Small intestine (tissue), 7 donors: Measurements from ENCODE around the gene CASP8AP2. TPM values are rescaled to one million over a fixed set of nuclear protein-coding genes. Genes with fewer than 3 reads are reported as not detected.
"Not testable (repeated sequence)": the region's sequence is repeated elsewhere in the genome, so short reads cannot be mapped to it uniquely, and the experiment has no call there.

Experiments
- DNase-seq, 2 donors: peaks; one replicate each; pipeline versions ENCODE4 v3.0.0 to v3.0.0-alpha.2; 2013
- FAIRE-seq: peaks from 2 replicates; lab custom pipeline; 2012; peaks lifted over from hg19 to GRCh38; lab: Jason Lieb, UNC
- H3K27ac ChIP-seq, 3 donors: one replicate each; pipeline ENCODE4 v1.5.1; 2013; ENCODE audit warnings: low read length in 2 of 3, mild to moderate bottlenecking in 2 of 3, control low read depth in 1 of 3, inconsistent platforms in 1 of 3, low read depth in 1 of 3, moderate library complexity in 1 of 3
- H3K27me3 ChIP-seq, 3 donors: one replicate each; pipeline ENCODE4 v1.6.1; 2013; ENCODE audit warnings: low read length in 3 of 3, inconsistent platforms in 1 of 3; ENCODE audit not compliant: control insufficient read depth in 3 of 3, insufficient read depth in 3 of 3
- H3K36me3 ChIP-seq, 3 donors: one replicate each; pipeline ENCODE4 v1.6.1; 2013; ENCODE audit warnings: low read length in 3 of 3, inconsistent platforms in 1 of 3, low read depth in 1 of 3, mild to moderate bottlenecking in 1 of 3, moderate library complexity in 1 of 3; ENCODE audit not compliant: control insufficient read depth in 3 of 3, insufficient read depth in 2 of 3
- H3K4me1 ChIP-seq, 3 donors: one replicate each; pipeline ENCODE4 v1.6.1; 2013; ENCODE audit warnings: low read length in 2 of 3, inconsistent platforms in 1 of 3, low read depth in 1 of 3, mild to moderate bottlenecking in 1 of 3, moderate library complexity in 1 of 3; ENCODE audit not compliant: control insufficient read depth in 3 of 3, insufficient read depth in 2 of 3
- H3K4me3 ChIP-seq, 3 donors: one replicate each; pipeline ENCODE4 v1.5.1; 2013; ENCODE audit warnings: low read length in 3 of 3, control low read depth in 1 of 3, inconsistent platforms in 1 of 3, low read depth in 1 of 3, mild to moderate bottlenecking in 1 of 3, moderate library complexity in 1 of 3
- H3K9me3 ChIP-seq, 2 donors: one replicate each; pipeline ENCODE4 v1.6.1; 2013; ENCODE audit warnings: low read depth in 1 of 2, low read length in 1 of 2; ENCODE audit not compliant: control insufficient read depth in 2 of 2, insufficient read depth in 1 of 2
- WGBS, 3 donors: extraction: QIAGEN DNeasy Blood & Tissue Kit; methylation state at CpG; one replicate each; pipeline ENCODE4 v1.1.7; 2013; 5-methylcytosine and 5-hydroxymethylcytosine counted together
- polyA plus RNA-seq, 4 donors: library from polyadenylated mRNA; stranded (reverse) in 3 of 4; unstranded in 1 of 4; fragments of 200-250 nt in 3 of 4; fragments of 120-200 nt in 1 of 4; gene quantifications; one replicate each; pipeline versions ENCODE4 v1.2.1 to v1.2.3, GENCODE V29; 2013
- donor health status: healthy with polysubstance abuse.
- donor health status: control.
- donor health status: control.
- donor health status: Bipolar disorder and iron deficiency.
- donor health status: healthy.

CASP8AP2 gene
- polyA plus RNA-seq, 4 donors: 1.4 to 13.6 (median 4.0) TPM

- H3K9me3 ChIP-seq: no peaks in the 10 kb centered on the region
- peaks cover 0 to 6% (median 2%) of the 10 kb centered on the region in 3 donors for H3K36me3 ChIP-seq
- peaks cover 4 to 6% (median 6%) of the 10 kb centered on the region in 3 donors for H3K4me1 ChIP-seq
- H3K4me3 ChIP-seq: peak overlapping the region; percentile 37 to 96 (median 75)
- no peak for FAIRE-seq
- peak overlapping the region; percentile 79 to 95 (median 91) for H3K27ac ChIP-seq
- no peaks in the 10 kb centered on the region for H3K27me3 ChIP-seq
- no peak for DNase-seq
- 0 to 1% (median 1%) methylated on average over 18 of the region's 18 CpGs for WGBS, 3 donors
These were observed 650 bp upstream of the CASP8AP2 start for GRCh38 chr6:89828988-89829471.

GRCh38 chr6:89830170-89830809, 610 bp downstream of the CASP8AP2 start:
- Histone ChIP-seq H3K9me3 (no peaks in the 10 kb centered on the region), H3K4me3 (peak overlapping the region; percentile 64 to 96 (median 84)), H3K36me3 (peaks cover 0 to 6% (median 2%) of the 10 kb centered on the region in 3 donors), H3K4me1 (peaks cover 4 to 6% (median 6%) of the 10 kb centered on the region in 3 donors), H3K27ac (peak overlapping the region; percentile 44 to 86 (median 73)), H3K27me3 (no peaks in the 10 kb centered on the region)
- 5 to 9% (median 6%) methylated on average over 13 to 15 of the region's 15 CpGs for WGBS, 3 donors
- FAIRE-seq (no peak), DNase-seq (peak in 1 of 2 donors; percentile 12)

DNA sequence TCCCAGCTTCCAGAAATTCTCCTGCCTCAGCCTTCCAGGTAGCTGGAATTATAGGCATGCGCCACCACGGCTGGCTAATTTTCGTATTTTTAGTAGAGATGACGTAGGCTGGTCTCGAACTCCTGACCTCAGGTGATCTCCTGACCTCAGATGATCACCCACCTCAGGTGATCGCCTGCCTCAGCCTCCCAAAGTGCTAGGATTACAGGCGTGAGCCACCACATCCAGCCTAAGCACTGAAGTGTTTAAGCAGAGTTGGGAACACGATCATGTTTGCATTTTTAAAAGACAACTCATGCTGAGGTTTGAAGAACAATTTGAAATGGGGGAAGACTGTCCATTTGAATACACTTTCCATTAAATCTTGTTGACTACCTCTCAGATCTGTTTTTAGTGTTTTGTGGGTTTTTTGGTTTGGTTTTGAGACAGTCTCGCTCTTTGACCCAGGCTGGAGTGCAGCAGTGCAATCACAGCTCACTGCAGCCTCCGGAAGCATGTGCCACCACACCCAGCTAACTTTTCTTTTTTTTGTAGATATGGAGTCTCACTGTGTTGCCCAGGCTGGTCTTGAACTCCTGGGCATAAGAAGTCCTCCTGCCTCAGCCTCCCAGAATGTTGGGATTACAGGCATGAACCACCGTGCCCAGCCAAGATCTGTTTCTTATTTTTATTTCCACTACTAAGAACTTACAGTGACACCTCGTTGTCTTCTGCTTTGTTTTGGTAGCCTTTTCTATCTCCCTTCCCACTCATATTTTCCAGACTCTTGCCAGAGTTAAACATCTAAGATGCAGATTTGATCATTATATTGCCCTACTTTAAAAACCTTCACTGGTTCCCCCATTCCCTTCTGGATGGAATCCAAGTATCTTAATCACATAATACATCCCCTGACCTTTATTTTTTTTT, 5.5 kb downstream of the CASP8AP2 start:
- 64 to 75% (median 70%) methylated on average over 12 of the region's 12 CpGs for WGBS, 3 donors
- peaks cover 4 to 6% (median 6%) of the 10 kb centered on the region in 3 donors for H3K4me1 ChIP-seq

GRCh38 chr6:89836639-89837222, 7.1 kb downstream of the CASP8AP2 start:
- no peak for FAIRE-seq
- Histone ChIP-seq H3K4me3 (no peak overlapping the region), H3K9me3 (no peaks in the 10 kb centered on the region), H3K27ac (no peak overlapping the region), H3K36me3 (peaks cover 0 to 31% (median 5%) of the 10 kb centered on the region in 3 donors), H3K27me3 (no peaks in the 10 kb centered on the region), H3K4me1 (no peaks in the 10 kb centered on the region)
- WGBS, 3 donors: 89 to 96% (median 96%) methylated on average over 8 of the region's 8 CpGs
- peak in 1 of 2 donors; percentile 47 for DNase-seq

More for the DNA sequence above, 5.5 kb downstream of the CASP8AP2 start:
- Histone ChIP-seq H3K27me3 (no peaks in the 10 kb centered on the region), H3K27ac (peak overlapping the region in 1 of 3 donors; percentile 23), H3K36me3 (peaks cover 0 to 29% (median 2%) of the 10 kb centered on the region in 3 donors), H3K4me3 (no peak overlapping the region), H3K9me3 (no peaks in the 10 kb centered on the region)
- FAIRE-seq (no peak), DNase-seq (peak in 1 of 2 donors; percentile 7)

GRCh38 chr6:89840538-89840937, 10.9 kb downstream of the CASP8AP2 start:
- no peaks in the 10 kb centered on the region for H3K27me3 ChIP-seq
- H3K4me1 ChIP-seq: peaks cover 0 to 3% (median 0%) of the 10 kb centered on the region in 3 donors
- FAIRE-seq: no peak
- DNase-seq: no peak
- H3K9me3 ChIP-seq: no peaks in the 10 kb centered on the region
- H3K4me3 ChIP-seq: no peak overlapping the region
- no peak overlapping the region for H3K27ac ChIP-seq
- H3K36me3 ChIP-seq: peaks cover 0 to 32% (median 6%) of the 10 kb centered on the region in 3 donors
- WGBS, 3 donors: 55 to 94% (median 89%) methylated on average over 3 of the region's 3 CpGs

DNA sequence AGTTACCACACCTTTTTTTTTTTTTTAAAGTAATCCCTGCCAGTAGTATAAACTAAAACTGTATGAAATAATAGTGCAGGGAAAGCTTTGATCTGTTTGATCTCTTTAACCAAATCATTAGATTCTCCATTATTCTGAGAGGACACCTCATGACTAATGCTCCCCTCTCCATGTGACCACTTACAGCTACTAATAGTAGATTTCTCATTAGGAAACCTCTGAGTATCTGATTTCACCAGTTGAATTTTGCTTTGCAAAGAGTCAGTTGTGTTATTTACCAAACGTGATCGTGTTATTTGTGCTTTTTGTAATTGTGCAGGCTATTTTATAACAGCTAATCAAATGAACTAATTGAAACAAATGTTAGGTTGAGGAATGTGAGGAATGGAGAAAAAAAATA, 12.5 kb downstream of the CASP8AP2 start:
- H3K27me3 ChIP-seq: no peaks in the 10 kb centered on the region
- no peak overlapping the region for H3K27ac ChIP-seq
- H3K4me3 ChIP-seq: no peak overlapping the region
- 85 to 91% (median 88%) methylated on average over 2 of the region's 2 CpGs for WGBS, 3 donors
- H3K4me1 ChIP-seq: peaks cover 0 to 3% (median 0%) of the 10 kb centered on the region in 3 donors
- peaks cover 0 to 38% (median 8%) of the 10 kb centered on the region in 3 donors for H3K36me3 ChIP-seq
- no peak for FAIRE-seq
- DNase-seq: no peak
- H3K9me3 ChIP-seq: no peaks in the 10 kb centered on the region

GRCh38 chr6:89843070-89843469, 13.4 kb downstream of the CASP8AP2 start:
- FAIRE-seq (no peak), DNase-seq (no peak)
- Histone ChIP-seq H3K4me3 (no peak overlapping the region), H3K27ac (no peak overlapping the region), H3K36me3 (peaks cover 0 to 35% (median 8%) of the 10 kb centered on the region in 3 donors), H3K9me3 (no peaks in the 10 kb centered on the region), H3K27me3 (no peaks in the 10 kb centered on the region), H3K4me1 (peaks cover 0 to 3% (median 0%) of the 10 kb centered on the region in 3 donors)
- WGBS, 3 donors: 59 to 78% (median 74%) methylated on average over 3 of the region's 3 CpGs

DNA sequence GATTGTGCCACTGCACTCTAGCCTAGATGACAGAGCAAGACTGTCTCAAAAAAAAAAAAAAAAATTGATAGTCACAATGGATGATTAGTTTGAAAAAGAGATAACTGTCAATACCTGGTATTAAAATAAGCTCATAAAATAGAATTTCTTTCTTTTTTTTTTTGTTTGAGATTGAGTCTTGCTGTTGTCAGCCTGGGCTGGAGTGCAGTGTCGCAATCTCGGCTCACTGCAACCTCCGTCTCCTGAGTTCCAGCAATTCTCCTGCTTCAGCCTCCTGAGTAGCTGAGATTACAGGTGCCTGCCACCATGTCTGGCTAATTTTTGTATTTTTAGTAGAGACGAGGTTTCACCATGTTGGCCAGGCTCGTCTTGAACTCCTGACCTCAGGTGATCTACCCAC, 17.8 kb downstream of the CASP8AP2 start:
- not testable (repeated sequence) for H3K9me3 ChIP-seq, H3K4me3 ChIP-seq, DNase-seq, H3K27ac ChIP-seq, FAIRE-seq, H3K4me1 ChIP-seq, H3K27me3 ChIP-seq
- 92 to 96% (median 96%) methylated on average over 5 of the region's 5 CpGs for WGBS, 3 donors
- peaks cover 3 to 35% (median 5%) of the 10 kb centered on the region in 3 donors for H3K36me3 ChIP-seq
